Mesenchymal stem cell (in vitro differentiated cells and primary cell): ENCODE measurements around the gene RIOK3.

ENCODE experiments used
- DNase-seq: peaks from one replicate; pipeline ENCODE4 v3.0.0-alpha.2; 2013
- H2AFZ ChIP-seq: one replicate; pipeline ENCODE4 v1.6.1; 2013; ENCODE audit warnings: low read depth, mild to moderate bottlenecking, control low read depth, inconsistent platforms, low read length, moderate library complexity
- H2AK5ac ChIP-seq: 2 replicates; pipeline ENCODE4 v1.6.1; 2013; ENCODE audit warnings: low read length, moderate library complexity, mild to moderate bottlenecking, inconsistent platforms; ENCODE audit not compliant: severe bottlenecking
- H2BK120ac ChIP-seq: one replicate; pipeline ENCODE4 v1.6.1; 2013; ENCODE audit warnings: low read depth, mild to moderate bottlenecking, inconsistent platforms, low read length, moderate library complexity
- H2BK12ac ChIP-seq, 2 experiments: one replicate each; pipeline ENCODE4 v1.6.1; 2013; ENCODE audit warnings: inconsistent platforms in 2 of 2, low read length in 2 of 2, mild to moderate bottlenecking in 2 of 2, moderate library complexity in 2 of 2, control low read depth in 1 of 2
- H2BK15ac ChIP-seq: one replicate; pipeline ENCODE4 v1.6.1; 2013; ENCODE audit warnings: mild to moderate bottlenecking, low read depth, inconsistent platforms; ENCODE audit not compliant: poor library complexity, severe bottlenecking
- H2BK5ac ChIP-seq: 2 replicates; pipeline ENCODE4 v1.6.1; 2013; ENCODE audit warnings: low read depth, mild to moderate bottlenecking, low read length, control low read depth, inconsistent platforms; ENCODE audit not compliant: poor library complexity, severe bottlenecking
- H3K14ac ChIP-seq, 2 experiments: one replicate each; pipeline ENCODE4 v1.6.1; 2013; ENCODE audit warnings: inconsistent platforms in 2 of 2, low read length in 2 of 2, control low read depth in 1 of 2, mild to moderate bottlenecking in 1 of 2, moderate library complexity in 1 of 2
- H3K18ac ChIP-seq, 2 experiments: one replicate each; pipeline ENCODE4 v1.6.1; 2013; ENCODE audit warnings: inconsistent platforms in 2 of 2, low read length in 2 of 2, control low read depth in 1 of 2, low read depth in 1 of 2, mild to moderate bottlenecking in 1 of 2
- H3K23ac ChIP-seq, 2 experiments: one replicate each; pipeline ENCODE4 v1.6.1; 2013; ENCODE audit warnings: inconsistent platforms in 2 of 2, low read length in 2 of 2, mild to moderate bottlenecking in 2 of 2, moderate library complexity in 2 of 2, control low read depth in 1 of 2
- H3K27ac ChIP-seq: 2 replicates; pipeline ENCODE4 v1.5.1; 2013; ENCODE audit warnings: mild to moderate bottlenecking, moderate library complexity, low read length, control low read depth, inconsistent platforms; ENCODE audit not compliant: poor library complexity, severe bottlenecking
- H3K27me3 ChIP-seq, 2 experiments: 2 replicates each; pipeline versions ENCODE4 v1.6.1 to v1.7.0; 2013; ENCODE audit warnings: low read length in 2 of 2, mild to moderate bottlenecking in 2 of 2, moderate library complexity in 2 of 2, control low read depth in 1 of 2, inconsistent platforms in 1 of 2; ENCODE audit not compliant: control insufficient read depth in 1 of 2, insufficient read depth in 1 of 2
- H3K36me3 ChIP-seq, 2 experiments: 2 replicates each; pipeline versions ENCODE4 v1.6.1 to v1.7.0; 2013; ENCODE audit warnings: low read length in 2 of 2, control low read depth in 1 of 2, inconsistent platforms in 1 of 2, low read depth in 1 of 2, mild to moderate bottlenecking in 1 of 2; ENCODE audit not compliant: insufficient read depth in 2 of 2, control insufficient read depth in 1 of 2
- H3K4ac ChIP-seq, 2 experiments: one replicate each; pipeline ENCODE4 v1.6.1; 2013; ENCODE audit warnings: inconsistent platforms in 2 of 2, low read length in 2 of 2, mild to moderate bottlenecking in 2 of 2, moderate library complexity in 2 of 2, control low read depth in 1 of 2, low read depth in 1 of 2
- H3K4me1 ChIP-seq: 2 replicates; pipeline ENCODE4 v1.6.1; 2013; ENCODE audit warnings: low read depth, low read length, control low read depth; ENCODE audit not compliant: control insufficient read depth, insufficient read depth
- H3K4me2 ChIP-seq: 2 replicates; pipeline ENCODE4 v1.6.1; 2013; ENCODE audit warnings: low read length, mild to moderate bottlenecking, inconsistent platforms; ENCODE audit not compliant: poor library complexity, severe bottlenecking
- H3K4me3 ChIP-seq, 2 experiments: 2 replicates each; pipeline versions ENCODE4 v1.5.1 to v1.7.0; 2013; ENCODE audit warnings: low read length in 2 of 2, mild to moderate bottlenecking in 2 of 2, control low read depth in 1 of 2, low read depth in 1 of 2; ENCODE audit not compliant: insufficient read depth in 1 of 2
- H3K79me1 ChIP-seq: replicated peaks from 2 replicates; pipeline ENCODE4 v1.6.1; 2013; ENCODE audit warnings: mild to moderate bottlenecking, control low read depth, low read length, inconsistent platforms; ENCODE audit not compliant: poor library complexity, severe bottlenecking
- H3K9ac ChIP-seq: 2 replicates; pipeline ENCODE4 v1.7.0; 2013; ENCODE audit warnings: mild to moderate bottlenecking, low read length, moderate library complexity
- H3K9me3 ChIP-seq: 2 replicates; pipeline ENCODE4 v1.7.0; 2013; ENCODE audit warnings: mild to moderate bottlenecking, low read length; ENCODE audit not compliant: control insufficient read depth
- H4K8ac ChIP-seq: one replicate; pipeline ENCODE4 v1.6.1; 2013; ENCODE audit warnings: inconsistent platforms, mild to moderate bottlenecking, low read length, moderate library complexity
- H4K91ac ChIP-seq: one replicate; pipeline ENCODE4 v1.6.1; 2013; ENCODE audit warnings: mild to moderate bottlenecking, low read length, inconsistent platforms
- WGBS: methylation state at CpG from one replicate; pipeline ENCODE4 v1.1.7; 2013; ENCODE audit warnings: mixed read lengths; 5-methylcytosine and 5-hydroxymethylcytosine counted together

Gene RIOK3

GRCh38 chr18:23479829-23480505 lies 26.9 kb downstream of the RIOK3 start:
- Histone ChIP-seq H2BK120ac (no peak overlapping the region), H2BK12ac (no peak overlapping the region), H2BK15ac (no peak overlapping the region), H3K4me1 (no peaks in the 10 kb centered on the region), H3K27ac (no peak overlapping the region), H3K14ac (no peak overlapping the region), H3K9ac (no peak overlapping the region), H3K18ac (no peak overlapping the region), H3K23ac (no peak overlapping the region), H2AFZ (no peak overlapping the region), H3K27me3 (no peaks in the 10 kb centered on the region), H2BK5ac (no peak overlapping the region), H3K9me3 (no peaks in the 10 kb centered on the region), H3K4ac (no peak overlapping the region), H3K36me3 (peaks cover 30 to 83% of the 10 kb centered on the region in 2 experiments), H3K4me3 (no peak overlapping the region), H4K91ac (no peak overlapping the region), H3K4me2 (no peak overlapping the region), H2AK5ac (no peak overlapping the region), H4K8ac (no peak overlapping the region), H3K79me1 (peaks cover 4% of the 10 kb centered on the region)
- WGBS: 100% methylated on average over 1 of the region's 3 CpGs
- DNase-seq: no peak

- peaks cover 2% of the 10 kb centered on the region for H3K4me1 ChIP-seq
- no peak overlapping the region for H2BK12ac ChIP-seq
- no peak overlapping the region for H3K4ac ChIP-seq
- H4K91ac ChIP-seq: no peak overlapping the region
- H3K27ac ChIP-seq: no peak overlapping the region
- H3K23ac ChIP-seq: no peak overlapping the region
- H3K14ac ChIP-seq: no peak overlapping the region
- peaks cover 13 to 39% of the 10 kb centered on the region in 2 experiments for H3K36me3 ChIP-seq
- no peak overlapping the region for H3K4me3 ChIP-seq
- no peaks in the 10 kb centered on the region for H3K27me3 ChIP-seq
- no peaks in the 10 kb centered on the region for H3K9me3 ChIP-seq
- H2AK5ac ChIP-seq: no peak overlapping the region
- no peak overlapping the region for H2BK15ac ChIP-seq
- no peaks in the 10 kb centered on the region for H3K79me1 ChIP-seq
- H3K9ac ChIP-seq: no peak overlapping the region
- DNase-seq: no peak
- H2BK5ac ChIP-seq: no peak overlapping the region
- no peak overlapping the region for H3K4me2 ChIP-seq
- H4K8ac ChIP-seq: no peak overlapping the region
- H2BK120ac ChIP-seq: no peak overlapping the region
- 84% methylated on average over 7 of the region's 8 CpGs for WGBS
- H3K18ac ChIP-seq: no peak overlapping the region
- no peak overlapping the region for H2AFZ ChIP-seq
Observed at GRCh38 chr18:23484561-23485182, 31.6 kb downstream of the RIOK3 start.

GRCh38 chr18:23485386-23485785 lies 32.3 kb downstream of the RIOK3 start:
- H2BK5ac ChIP-seq: no peak overlapping the region
- no peak overlapping the region for H3K27ac ChIP-seq
- H3K9ac ChIP-seq: no peak overlapping the region
- H4K8ac ChIP-seq: no peak overlapping the region
- peaks cover 2% of the 10 kb centered on the region for H3K4me1 ChIP-seq
- no peak overlapping the region for H2BK12ac ChIP-seq
- peaks cover 13 to 32% of the 10 kb centered on the region in 2 experiments for H3K36me3 ChIP-seq
- H3K9me3 ChIP-seq: peaks cover 3% of the 10 kb centered on the region
- no peak overlapping the region for H2BK15ac ChIP-seq
- H3K23ac ChIP-seq: no peak overlapping the region
- H2BK120ac ChIP-seq: no peak overlapping the region
- H3K14ac ChIP-seq: no peak overlapping the region
- H3K27me3 ChIP-seq: no peaks in the 10 kb centered on the region
- H3K4me2 ChIP-seq: no peak overlapping the region
- no peaks in the 10 kb centered on the region for H3K79me1 ChIP-seq
- H3K18ac ChIP-seq: no peak overlapping the region
- H2AK5ac ChIP-seq: no peak overlapping the region
- H4K91ac ChIP-seq: no peak overlapping the region
- H3K4ac ChIP-seq: no peak overlapping the region
- no peak overlapping the region for H2AFZ ChIP-seq
- no peak overlapping the region for H3K4me3 ChIP-seq
- WGBS: 83% methylated on average over 6 of the region's 7 CpGs
- DNase-seq: no peak

- Histone ChIP-seq H2AK5ac (no peak overlapping the region), H2BK12ac (no peak overlapping the region), H2BK5ac (no peak overlapping the region), H3K18ac (peak overlapping the region in 1 of 2 experiments; percentile 57), H3K4me2 (no peak overlapping the region), H3K9ac (peak overlapping the region; percentile 32), H2BK120ac (no peak overlapping the region), H3K36me3 (peaks cover 6 to 7% of the 10 kb centered on the region in 2 experiments), H3K9me3 (peaks cover 7% of the 10 kb centered on the region), H3K27me3 (no peaks in the 10 kb centered on the region), H2AFZ (no peak overlapping the region), H3K14ac (no peak overlapping the region), H3K27ac (no peak overlapping the region), H2BK15ac (no peak overlapping the region), H3K4ac (no peak overlapping the region), H3K79me1 (no peaks in the 10 kb centered on the region), H4K8ac (no peak overlapping the region), H3K4me1 (peaks cover 2% of the 10 kb centered on the region), H3K4me3 (no peak overlapping the region), H3K23ac (no peak overlapping the region), H4K91ac (no peak overlapping the region)
- DNase-seq: peak; percentile 19
- WGBS: 58% methylated on average over 13 of the region's 14 CpGs
Observed at GRCh38 chr18:23487738-23488570, 34.9 kb downstream of the RIOK3 start.
